Measurements from ENCODE around the gene MAPRE3. TPM values are rescaled to one million over a fixed set of nuclear protein-coding genes. Genes with fewer than 3 reads are reported as not detected.
"Not testable (repeated sequence)": the region's sequence is repeated elsewhere in the genome, so short reads cannot be mapped to it uniquely, and the experiment has no call there.

Gene MAPRE3
- total RNA-seq, result 10 to 100 TPM in 2 of 6 donors, 1 to 10 TPM in 4; 4.7 to 10.9 (median 8.2) TPM
- 10 to 100 TPM; 35.7 to 56.8 TPM for polyA plus RNA-seq

DNA sequence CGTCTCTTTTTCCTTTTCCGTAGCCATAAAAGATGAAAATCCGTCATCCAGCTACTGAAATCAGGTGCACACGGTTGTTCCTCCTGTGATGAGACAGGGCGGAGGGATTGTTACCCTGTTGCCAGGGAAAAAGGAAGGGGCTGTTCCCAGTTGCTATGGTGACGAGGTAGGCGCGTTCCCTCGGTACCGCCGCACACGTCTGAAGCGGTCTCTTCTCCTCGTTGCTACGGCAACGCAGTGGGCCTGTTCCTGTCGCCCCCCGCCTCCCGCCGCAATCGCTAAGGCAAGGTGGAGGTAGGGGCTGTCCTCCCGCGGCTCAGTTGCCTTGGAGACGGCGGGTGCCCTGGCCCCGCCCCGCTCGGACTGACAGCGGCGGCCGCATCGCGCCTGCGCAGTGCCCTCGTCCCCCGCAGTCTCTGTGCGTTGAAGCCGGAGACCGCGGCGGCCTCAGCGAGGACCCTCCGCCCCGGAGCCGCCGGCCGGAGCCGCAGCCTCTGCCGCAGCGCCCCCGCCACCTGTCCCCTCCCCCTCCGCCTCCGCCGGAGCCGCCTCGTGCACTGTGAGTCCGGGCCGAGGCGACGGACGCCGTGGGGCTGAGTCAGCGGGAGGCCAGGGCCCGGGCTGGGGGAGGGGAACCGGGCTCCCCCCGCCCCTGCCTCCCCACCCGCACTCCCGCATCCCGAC lies at the start of gene MAPRE3:
Gene MAPRE3 (plus strand): TSS at position 394 of the 684 bp plus-strand sequence. CDS start 51,582 bp downstream, outside the sequence.
- intact Hi-C loops (cut with DNase I), result no loop called here
- H3K4me1 ChIP-seq, result peaks cover 0 to 13% (median 5%) of the 10 kb centered on the region in 3 donors
- H3K27ac ChIP-seq, result peak within 1 kb of the TSS in 3 of 4 donors; percentile 33 to 52 (median 38)
- no peaks in the 10 kb centered on the region for H3K9me3 ChIP-seq
- ATAC-seq, result peak; percentile 96 to 97 (median 97)
- WGBS, 2 donors, result 0% methylated on average over 39 to 69 of the region's 69 CpGs
- H3K27me3 ChIP-seq, result no peaks in the 10 kb centered on the region
- peak; percentile 78 to 93 (median 85) for DNase-seq
- TF ChIP-seq, protein P1, sequence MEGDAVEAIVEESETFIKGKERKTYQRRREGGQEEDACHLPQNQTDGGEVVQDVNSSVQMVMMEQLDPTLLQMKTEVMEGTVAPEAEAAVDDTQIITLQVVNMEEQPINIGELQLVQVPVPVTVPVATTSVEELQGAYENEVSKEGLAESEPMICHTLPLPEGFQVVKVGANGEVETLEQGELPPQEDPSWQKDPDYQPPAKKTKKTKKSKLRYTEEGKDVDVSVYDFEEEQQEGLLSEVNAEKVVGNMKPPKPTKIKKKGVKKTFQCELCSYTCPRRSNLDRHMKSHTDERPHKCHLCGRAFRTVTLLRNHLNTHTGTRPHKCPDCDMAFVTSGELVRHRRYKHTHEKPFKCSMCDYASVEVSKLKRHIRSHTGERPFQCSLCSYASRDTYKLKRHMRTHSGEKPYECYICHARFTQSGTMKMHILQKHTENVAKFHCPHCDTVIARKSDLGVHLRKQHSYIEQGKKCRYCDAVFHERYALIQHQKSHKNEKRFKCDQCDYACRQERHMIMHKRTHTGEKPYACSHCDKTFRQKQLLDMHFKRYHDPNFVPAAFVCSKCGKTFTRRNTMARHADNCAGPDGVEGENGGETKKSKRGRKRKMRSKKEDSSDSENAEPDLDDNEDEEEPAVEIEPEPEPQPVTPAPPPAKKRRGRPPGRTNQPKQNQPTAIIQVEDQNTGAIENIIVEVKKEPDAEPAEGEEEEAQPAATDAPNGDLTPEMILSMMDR (IDR thresholded peaks at IDR 0.05), result no peak
- H3K36me3 ChIP-seq, result no peaks in the 10 kb centered on the region
- FAIRE-seq, result no peak
- peak within 1 kb of the TSS; percentile 70 to 92 (median 86) for H3K4me3 ChIP-seq

DNA sequence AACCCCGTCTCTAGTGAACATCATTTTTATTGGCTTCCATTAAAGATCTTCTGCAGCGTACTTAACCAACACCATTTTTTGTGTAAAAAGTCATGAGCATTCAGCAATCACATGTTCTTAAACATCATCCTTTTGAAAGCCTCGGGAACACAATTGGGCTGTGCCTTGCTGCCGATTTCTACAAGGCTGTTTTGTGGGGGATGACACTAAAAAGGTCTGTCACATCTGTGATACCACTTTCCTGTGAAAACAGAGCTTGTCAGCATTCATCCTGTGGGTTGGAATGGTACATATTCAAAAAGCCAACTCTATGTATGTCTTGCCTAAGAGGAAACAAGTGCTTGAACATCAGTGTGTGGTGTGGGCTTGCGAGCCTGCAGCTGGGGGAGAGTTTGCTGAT lies 49.1 kb upstream of the MAPRE3 start:
- Histone ChIP-seq H3K27ac (no peak overlapping the region), H3K36me3 (no peaks in the 10 kb centered on the region), H3K27me3 (peaks cover 0 to 6% (median 0%) of the 10 kb centered on the region in 4 donors), H3K4me1 (no peaks in the 10 kb centered on the region), H3K4me3 (no peak overlapping the region), H3K9me3 (no peaks in the 10 kb centered on the region)
- TF ChIP-seq, protein P1 (IDR thresholded peaks at IDR 0.05), result no peak
- DNase-seq (no peak), FAIRE-seq (no peak), ATAC-seq (no peak)
- intact Hi-C loops (cut with DNase I), result no loop called here
- WGBS, 2 donors, result 80 to 90% methylated on average over 5 of the region's 5 CpGs

DNA sequence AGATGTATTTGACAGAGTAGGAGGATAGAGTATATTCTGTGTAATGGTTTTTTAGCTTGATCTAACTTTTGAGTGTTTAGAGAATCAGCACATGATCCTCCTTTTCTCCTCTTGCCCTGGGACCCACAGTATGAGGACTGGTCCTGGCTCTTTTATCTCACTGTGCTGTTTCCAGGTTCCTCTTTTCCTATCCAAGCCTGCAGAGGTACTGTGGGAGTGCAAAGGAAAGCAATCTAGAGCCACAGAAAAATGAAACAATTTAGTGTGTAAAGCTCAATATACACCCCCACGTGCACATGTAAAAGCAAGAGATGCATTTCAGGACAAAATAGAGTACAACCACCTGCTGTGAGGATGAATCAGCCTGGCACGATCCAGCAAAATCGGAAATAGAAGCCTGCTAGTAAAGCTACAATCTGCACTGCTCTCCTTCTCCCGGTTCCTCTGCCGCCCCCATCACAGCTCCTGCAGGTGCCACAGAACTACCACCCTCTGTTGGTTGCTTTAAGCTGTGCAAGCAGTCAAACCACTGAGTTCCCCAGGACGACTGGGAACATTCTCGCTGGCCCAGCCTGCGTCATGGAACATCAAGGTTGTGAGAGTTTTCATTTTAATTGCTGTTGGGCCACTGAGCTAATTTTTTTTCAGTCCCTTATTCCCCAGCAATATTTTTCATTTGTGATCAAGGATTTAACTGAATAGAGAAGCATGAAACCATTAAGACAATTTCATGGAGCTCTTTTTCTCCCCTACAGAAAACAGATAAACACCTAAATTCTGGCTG lies 47.8 kb upstream of the MAPRE3 start:
- ATAC-seq (peak; percentile 50 to 96 (median 88)), FAIRE-seq (no peak), DNase-seq (peak in 3 of 6 donors; percentile 18 to 41 (median 41))
- no peaks in the 10 kb centered on the region for H3K36me3 ChIP-seq
- no peak overlapping the region for H3K4me3 ChIP-seq
- H3K9me3 ChIP-seq, result no peaks in the 10 kb centered on the region
- 5 to 10% methylated on average over 8 of the region's 8 CpGs for WGBS, 2 donors
- TF ChIP-seq, protein P1 (IDR thresholded peaks at IDR 0.05), result peak in 3 of 4 donors; percentile 9 to 48 (median 30)
- H3K4me1 ChIP-seq, result no peaks in the 10 kb centered on the region
- peaks cover 0 to 6% (median 0%) of the 10 kb centered on the region in 4 donors for H3K27me3 ChIP-seq
- intact Hi-C loops (cut with DNase I), result no loop called here
- no peak overlapping the region for H3K27ac ChIP-seq

DNA sequence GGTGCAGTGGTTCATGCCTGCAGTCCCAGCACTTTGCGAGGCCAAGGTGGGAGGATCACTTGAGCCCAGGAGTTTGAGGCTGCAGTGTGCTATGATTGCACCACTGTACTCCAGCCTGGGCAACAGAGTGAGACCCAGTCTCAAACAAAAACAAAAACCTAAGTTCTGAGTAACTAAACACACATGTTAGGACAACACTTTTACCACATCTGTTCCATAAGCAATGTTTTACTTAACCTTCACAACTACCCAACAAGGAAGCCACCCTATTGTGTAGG lies 47.3 kb upstream of the MAPRE3 start:
- H3K4me1 ChIP-seq; H3K27me3 ChIP-seq; FAIRE-seq; DNase-seq; H3K4me3 ChIP-seq; H3K27ac ChIP-seq; H3K36me3 ChIP-seq; H3K9me3 ChIP-seq; ATAC-seq; intact Hi-C loops (cut with DNase I): not testable (repeated sequence)
- 47 to 50% methylated on average over 1 of the region's 1 CpG for WGBS, 2 donors

DNA sequence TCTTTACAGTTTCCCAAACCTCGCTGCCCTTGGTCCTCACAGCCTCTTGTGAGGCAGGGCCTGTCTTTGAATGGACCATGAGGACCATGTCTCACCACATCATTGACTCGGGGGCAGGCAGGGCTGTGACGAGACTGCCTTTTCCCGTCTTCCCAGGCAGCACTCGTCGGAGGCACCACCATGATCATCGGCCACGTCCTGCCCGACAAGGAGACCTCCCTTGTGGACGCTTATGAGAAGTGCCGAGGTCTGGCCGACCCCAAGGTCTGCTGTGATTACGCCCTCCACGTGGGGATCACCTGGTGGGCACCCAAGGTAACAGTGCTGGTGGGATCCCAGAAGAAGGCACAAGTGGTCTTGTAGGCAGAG lies 45.7 kb upstream of the MAPRE3 start:
- FAIRE-seq (no peak), DNase-seq (no peak), ATAC-seq (no peak)
- intact Hi-C loops (cut with DNase I), result no loop called here
- H3K9me3 ChIP-seq, result no peaks in the 10 kb centered on the region
- WGBS, 2 donors, result 84 to 90% methylated on average over 14 of the region's 14 CpGs
- TF ChIP-seq, protein P1 (IDR thresholded peaks at IDR 0.05), result no peak
- no peaks in the 10 kb centered on the region for H3K36me3 ChIP-seq
- H3K4me3 ChIP-seq, result no peak overlapping the region
- H3K4me1 ChIP-seq, result no peaks in the 10 kb centered on the region
- no peak overlapping the region for H3K27ac ChIP-seq
- peaks cover 0 to 6% (median 0%) of the 10 kb centered on the region in 4 donors for H3K27me3 ChIP-seq
